NOMO-1 (cell line): ENCODE measurements around the gene AAR2.

Experiments used
- DNase-seq, 2 experiments: peaks; one replicate each; lab custom pipeline; 2025; ENCODE audit not compliant: unreplicated experiment in 2 of 2; lab: John Stamatoyannopoulos, UW

Gene AAR2

GRCh38 chr20:36235892-36236785 is at the start of gene AAR2:
AAR2 (plus strand) TSS chr20:36236478; CDS start chr20:36239869, 3,391 bp downstream.
- peak; percentile 71 to 78 for DNase-seq

GRCh38 chr20:36193977-36194712 is 42.1 kb upstream of the AAR2 start:
- no peak for DNase-seq

GRCh38 chr20:36196676-36197075 is 39.6 kb upstream of the AAR2 start:
- no peak for DNase-seq

GRCh38 chr20:36197271-36197670 is 39.0 kb upstream of the AAR2 start:
- DNase-seq: no peak

- peak; percentile 29 to 39 for DNase-seq
These were observed 36.7 kb upstream of the AAR2 start for GRCh38 chr20:36199345-36200257.

GRCh38 chr20:36200451-36200850 is 35.8 kb upstream of the AAR2 start:
- no peak for DNase-seq

GRCh38 chr20:36201198-36201597 is 35.1 kb upstream of the AAR2 start:
- DNase-seq: no peak

GRCh38 chr20:36202891-36203338 is 33.4 kb upstream of the AAR2 start:
- peak; percentile 28 to 29 for DNase-seq

- DNase-seq: no peak
These were observed 32.4 kb upstream of the AAR2 start for GRCh38 chr20:36203861-36204260.

GRCh38 chr20:36205026-36205425 is 31.3 kb upstream of the AAR2 start:
- DNase-seq: no peak

GRCh38 chr20:36206068-36206467 is 30.2 kb upstream of the AAR2 start:
- DNase-seq: no peak

GRCh38 chr20:36206641-36207040 is 29.6 kb upstream of the AAR2 start:
- no peak for DNase-seq

GRCh38 chr20:36207602-36208001 is 28.7 kb upstream of the AAR2 start:
- DNase-seq: no peak

GRCh38 chr20:36208257-36208656 is 28.0 kb upstream of the AAR2 start:
- no peak for DNase-seq

- no peak for DNase-seq
These were observed 25.7 kb upstream of the AAR2 start for GRCh38 chr20:36210436-36211021.

GRCh38 chr20:36213362-36213761 is 22.9 kb upstream of the AAR2 start:
- DNase-seq: no peak

GRCh38 chr20:36214684-36215256 is 21.5 kb upstream of the AAR2 start:
- DNase-seq: no peak

GRCh38 chr20:36215778-36216177 is 20.5 kb upstream of the AAR2 start:
- DNase-seq: no peak

- no peak for DNase-seq
These were observed 19.8 kb upstream of the AAR2 start for GRCh38 chr20:36216314-36217025.
